Stimulated activated CD4-positive, alpha-beta T cell treated with anti-CD3 and anti-CD28 coated beads, Interleukin-12 subunit alpha, Interleukin-12 subunit beta, amount 100 ng/mL, for 24 hours (primary cell): ENCODE measurements around the gene KLK7.

Experiments
- DNase-seq, 2 experiments: peaks; one replicate each; pipeline ENCODE4 v3.0.0-alpha.2; 2020; ENCODE audit warnings: low read depth in 2 of 2

The KLK7 gene

DNA sequence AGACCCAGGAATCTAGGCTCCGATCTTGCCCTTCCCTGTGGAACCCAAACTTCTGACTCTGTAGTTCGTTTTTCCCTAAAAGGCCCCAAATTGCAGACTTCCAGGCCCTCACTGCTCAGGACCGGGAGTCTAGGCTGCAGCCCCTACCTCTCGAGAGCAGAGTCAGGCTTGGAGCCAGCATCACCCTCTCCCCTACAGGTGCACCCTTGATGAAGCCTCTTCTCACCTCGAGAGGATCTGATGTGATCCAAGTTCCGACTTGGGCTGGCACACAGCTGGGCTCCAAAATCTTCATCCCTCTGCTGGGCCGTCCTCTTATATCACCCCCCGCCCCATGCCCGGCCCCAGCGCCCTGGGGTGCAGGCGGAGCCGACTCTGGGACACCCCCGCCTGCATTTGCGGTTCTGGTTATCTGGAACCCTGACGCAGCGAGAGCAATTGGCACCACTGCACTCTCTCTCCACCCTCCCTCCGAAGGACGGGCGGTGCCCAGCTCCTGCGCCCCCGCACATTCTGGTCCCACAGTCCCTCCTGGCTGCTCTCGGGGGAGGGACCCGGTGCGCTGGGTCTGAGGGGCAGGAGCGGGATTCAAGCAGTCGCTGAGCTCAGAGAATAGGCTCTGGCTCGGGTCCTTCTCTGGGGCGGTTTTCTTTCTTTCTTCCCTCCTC is at the start of gene KLK7:
Gene KLK7, minus strand, starts transcription at position 293 of the 668 bp plus-strand sequence. CDS start 1,518 bp downstream, outside the sequence.
- DNase-seq, result no peak

DNA sequence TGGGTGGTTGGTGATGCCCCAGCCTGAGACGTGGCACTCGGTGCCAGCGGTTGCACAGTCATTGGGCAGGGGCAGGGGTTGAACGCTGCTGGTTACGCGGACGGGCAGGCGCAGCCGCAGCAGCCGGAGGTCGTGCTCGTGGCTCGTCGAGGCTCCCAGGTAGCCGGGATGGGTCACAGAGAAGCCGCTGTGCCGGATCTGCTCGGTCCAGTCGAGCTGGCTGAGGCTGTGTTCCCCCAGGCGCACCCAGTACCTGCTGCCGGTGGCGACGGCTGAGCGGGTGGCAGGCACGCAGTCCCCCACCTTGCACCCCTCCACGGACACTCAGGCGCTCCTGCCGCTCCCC is 48.1 kb upstream of the KLK7 start:
- no peak for DNase-seq

DNA sequence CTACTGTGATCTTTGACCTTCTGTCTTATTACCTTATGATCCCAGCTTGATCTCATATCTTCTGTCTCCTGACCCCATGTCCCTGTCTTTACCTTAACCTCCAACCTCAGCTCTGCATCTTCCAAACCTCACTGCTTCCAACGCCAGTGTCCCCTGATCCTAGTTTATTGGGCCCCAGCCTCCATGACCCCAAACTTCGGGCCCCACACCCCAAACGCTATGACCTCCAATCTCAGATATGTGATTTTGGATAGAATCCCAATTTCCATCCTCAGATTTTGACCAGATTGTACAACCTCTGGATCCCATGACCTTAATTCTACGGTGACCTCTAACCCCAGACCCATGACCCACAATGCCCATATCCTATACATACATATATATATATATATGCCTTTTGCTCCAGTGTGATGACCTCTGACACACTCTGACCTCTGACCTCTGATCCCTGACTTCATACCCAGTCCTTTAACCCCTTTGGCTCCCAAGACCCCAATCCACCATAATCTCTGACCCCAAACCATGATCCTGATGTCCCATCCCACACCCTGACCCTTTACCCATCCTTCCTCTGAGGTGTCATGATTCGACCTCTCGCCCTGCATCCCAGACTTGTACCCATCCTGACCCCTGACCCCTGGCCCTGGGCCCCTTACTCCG is 47.6 kb upstream of the KLK7 start:
- DNase-seq, result no peak

DNA sequence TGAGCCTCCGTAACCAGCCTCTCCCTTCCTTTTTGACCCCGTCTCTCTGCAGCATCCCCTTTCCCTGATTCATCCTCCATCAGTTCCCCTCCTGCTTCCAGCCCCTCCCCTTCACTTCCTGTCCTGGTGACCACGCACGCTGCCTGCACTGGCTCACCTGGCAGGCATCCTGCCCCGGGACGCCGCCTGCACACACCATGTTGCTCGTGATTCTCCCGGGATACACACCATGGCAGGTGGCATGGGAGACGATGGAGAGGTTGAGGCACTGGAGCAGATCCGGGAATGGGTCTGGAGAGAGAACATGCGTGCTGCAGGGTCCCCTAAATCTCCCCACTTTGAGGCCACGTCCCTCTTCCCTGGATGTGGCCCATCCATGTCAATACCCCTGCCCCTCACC is 46.9 kb upstream of the KLK7 start:
- DNase-seq, result no peak

DNA sequence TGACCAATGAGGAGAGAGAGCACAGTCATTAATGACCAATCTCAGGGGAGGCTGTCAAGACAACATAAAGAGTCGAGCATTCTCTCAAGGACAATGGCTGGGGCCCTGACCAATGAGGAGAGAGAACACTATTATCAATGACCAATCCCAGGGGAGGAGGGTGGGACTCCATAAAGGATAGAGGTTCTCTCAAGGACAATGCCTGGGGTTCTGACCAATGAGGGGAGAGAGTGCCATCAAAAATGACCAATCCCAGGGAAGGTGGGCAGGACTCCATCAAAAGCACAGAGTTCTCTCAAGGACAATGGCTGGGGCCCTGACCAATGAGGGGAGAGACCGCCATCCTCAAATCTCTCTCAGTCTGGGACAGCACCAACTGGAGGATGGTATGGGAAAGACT is 46.0 kb upstream of the KLK7 start:
- no peak for DNase-seq

DNA sequence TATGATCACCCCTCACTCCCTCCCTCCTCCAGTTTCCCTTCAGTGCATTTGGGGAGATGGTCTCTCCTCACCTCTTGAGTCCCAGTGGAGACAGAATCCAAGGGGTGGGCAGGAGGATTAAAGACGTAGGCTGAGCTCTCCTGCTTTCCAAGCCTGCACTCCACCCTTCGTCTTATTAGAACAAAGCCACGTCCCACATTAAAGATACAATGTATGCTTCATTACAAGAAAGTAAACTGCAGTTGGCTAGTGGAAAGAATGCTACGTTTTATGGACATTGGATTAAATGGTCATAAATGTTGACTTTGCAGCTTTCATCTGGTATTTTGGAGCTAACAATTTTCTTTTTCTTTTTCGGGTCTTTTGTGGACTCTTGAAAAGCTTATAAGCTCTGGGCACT is 44.2 kb upstream of the KLK7 start:
- no peak for DNase-seq

DNA sequence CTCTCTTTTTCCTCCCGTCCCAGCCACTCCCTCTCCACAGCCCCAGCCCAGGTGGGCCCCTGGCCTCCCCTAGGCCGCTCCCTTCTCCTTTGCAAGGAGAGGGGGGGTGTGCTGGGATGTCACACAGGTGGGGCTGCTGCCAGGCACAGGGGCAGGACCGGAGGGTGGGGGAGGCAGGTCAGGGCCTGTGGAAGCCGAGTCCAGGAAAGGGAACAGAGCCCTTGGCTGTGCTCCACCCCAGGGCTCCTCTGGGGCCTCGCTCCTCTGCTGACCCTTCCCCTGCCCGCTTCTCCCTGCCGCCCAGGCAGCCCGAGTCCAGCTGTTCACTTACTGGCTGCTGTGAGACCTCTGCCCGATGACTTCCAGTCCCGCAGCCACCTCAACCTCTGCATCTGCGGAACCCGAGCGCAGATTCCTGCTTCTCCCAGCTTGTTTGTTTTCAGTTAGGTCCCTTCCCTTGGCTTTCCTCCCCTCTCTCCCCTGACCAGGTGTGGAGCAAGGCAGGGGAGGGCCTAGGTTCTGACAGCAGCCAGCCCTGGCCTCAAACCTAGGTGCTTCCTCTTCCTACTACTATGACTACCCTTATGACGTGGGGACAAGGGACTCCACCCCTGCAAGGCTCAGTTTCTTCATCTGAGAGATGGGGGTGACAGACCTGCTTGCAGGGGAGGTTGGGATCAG is 43.5 kb upstream of the KLK7 start:
- DNase-seq, result no peak

DNA sequence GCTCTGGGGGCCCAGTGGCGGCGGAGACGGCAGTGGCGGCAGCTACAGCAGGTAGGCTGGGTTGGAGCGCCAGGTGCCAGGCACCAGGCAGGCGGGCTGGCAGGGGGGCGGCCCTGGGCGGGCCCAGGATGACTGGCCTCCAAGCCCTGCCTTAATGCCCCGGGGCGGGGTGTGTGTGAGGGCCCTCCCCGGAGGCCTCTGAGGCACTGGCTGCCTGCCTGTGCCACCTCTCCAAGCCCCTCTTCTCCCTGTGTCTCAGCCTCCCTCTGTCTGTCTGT is 42.8 kb upstream of the KLK7 start, which contains the start of gene KLK11:
Gene KLK11, minus strand, starts transcription at position 63 of the 278 bp plus-strand sequence. CDS start 985 bp downstream, outside the sequence.
- DNase-seq, result no peak

DNA sequence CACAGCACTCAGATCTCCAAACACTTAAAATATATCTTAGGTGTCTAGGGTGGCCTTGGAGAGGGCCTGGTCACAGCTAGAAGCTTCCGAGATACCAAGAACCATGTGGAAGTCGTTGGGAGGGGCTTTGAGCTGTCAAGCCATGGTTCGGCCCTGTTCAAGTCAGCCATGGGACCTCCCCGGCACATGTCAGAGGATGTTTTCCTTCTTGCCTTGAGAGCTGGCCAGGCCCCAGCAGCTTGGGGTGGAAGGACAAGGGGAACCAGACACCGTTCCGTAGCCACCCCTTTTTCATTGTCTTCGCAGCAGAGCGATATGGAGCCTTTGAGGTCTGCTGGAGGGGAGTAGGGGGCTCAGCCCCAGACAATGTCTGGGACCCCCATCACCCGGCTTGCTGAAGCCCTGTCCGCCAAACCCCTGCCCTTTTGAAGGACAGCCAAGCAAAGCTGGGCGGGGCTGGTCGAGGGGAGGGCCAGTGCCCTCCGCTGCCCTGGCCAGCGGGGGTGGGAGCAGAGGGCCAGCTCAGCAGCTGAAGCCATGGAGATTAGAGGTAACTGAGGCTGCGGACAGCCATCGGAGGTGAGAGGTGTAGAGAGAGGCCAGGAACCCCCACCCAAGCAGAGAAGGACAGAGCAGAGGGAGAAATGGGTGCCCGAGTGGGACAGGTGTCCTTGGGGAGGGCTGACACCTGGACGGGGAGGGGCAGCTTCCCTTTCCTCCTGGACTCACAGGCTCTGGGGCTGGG is 42.3 kb upstream of the KLK7 start:
- no peak for DNase-seq

DNA sequence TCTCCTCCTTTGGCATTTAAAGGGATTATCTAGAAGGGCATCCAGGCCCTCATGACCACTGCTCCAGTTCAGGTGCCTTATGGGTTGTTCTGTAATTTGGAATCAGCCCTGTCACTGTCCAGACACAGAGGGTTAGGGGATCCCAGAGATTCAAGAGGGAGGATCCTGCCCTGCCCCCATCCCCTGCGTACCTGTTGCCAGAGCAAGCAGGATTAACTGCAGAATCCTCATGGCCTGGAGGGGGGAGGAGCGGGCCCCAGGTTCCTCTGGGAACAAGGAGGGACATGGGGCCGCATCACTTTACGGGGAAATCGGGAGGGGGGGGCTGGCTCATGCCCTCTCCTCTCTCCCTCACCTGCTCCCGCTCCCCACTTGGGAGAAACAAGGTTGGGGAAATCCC is 41.7 kb upstream of the KLK7 start:
- DNase-seq, result no peak

DNA sequence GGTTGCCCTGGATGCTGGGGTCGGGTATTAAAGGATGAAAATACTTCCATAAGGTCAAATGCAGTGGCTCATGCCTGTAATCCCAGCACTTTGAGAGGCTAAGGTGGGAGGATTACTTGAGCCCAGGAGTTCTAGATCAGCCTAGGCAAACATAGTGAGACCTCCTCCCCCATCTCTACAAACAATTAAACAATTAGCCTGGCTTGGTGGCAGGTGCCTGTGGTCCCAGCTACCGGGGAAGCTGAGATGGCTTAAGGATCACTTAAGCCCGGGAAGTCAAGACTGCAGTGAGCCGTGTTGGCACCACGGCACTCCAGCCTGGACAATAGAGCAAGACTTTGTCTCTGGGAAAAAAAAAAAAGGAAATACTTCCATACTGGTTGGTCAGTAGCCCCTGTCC is 41.2 kb upstream of the KLK7 start:
- no peak for DNase-seq

DNA sequence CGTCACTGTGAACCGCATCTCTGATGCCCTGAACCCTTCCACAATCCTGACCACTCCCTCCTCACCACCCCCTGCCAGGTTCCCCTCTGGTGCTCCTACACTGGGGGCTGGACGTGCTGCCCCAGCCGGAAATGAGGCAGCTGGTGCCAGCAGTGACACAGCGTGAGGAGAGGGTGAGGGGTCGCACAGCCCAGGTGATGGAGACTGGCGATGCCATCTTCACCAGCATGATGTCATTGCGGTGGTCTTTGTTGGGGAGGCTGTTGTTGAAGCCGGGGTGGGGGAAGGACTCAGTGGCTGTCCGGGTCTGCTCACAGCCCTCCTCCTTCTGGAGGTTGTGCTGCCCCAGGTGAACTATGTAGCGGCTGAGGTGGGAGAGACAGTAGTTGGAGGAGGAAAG is 40.2 kb upstream of the KLK7 start:
- DNase-seq, result no peak

DNA sequence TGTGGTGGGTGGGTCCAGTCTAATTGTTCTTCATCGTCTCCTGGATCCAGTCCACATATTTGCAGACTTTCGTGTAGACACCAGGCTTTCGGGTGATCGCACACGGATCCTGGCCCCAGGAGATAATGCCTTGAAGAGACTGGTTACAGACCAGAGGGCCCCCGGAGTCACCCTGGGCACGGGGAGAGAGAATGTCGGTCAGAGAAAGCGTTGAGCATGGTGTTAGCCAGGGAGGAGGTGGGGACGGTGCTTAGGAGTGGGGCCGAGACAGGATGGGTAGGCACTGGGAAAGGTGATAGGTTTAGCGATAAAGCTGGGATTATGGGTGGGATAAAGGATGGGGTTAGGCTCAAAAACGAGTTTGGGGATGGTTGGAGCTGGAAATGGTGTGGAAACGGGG is 38.8 kb upstream of the KLK7 start:
- no peak for DNase-seq

DNA sequence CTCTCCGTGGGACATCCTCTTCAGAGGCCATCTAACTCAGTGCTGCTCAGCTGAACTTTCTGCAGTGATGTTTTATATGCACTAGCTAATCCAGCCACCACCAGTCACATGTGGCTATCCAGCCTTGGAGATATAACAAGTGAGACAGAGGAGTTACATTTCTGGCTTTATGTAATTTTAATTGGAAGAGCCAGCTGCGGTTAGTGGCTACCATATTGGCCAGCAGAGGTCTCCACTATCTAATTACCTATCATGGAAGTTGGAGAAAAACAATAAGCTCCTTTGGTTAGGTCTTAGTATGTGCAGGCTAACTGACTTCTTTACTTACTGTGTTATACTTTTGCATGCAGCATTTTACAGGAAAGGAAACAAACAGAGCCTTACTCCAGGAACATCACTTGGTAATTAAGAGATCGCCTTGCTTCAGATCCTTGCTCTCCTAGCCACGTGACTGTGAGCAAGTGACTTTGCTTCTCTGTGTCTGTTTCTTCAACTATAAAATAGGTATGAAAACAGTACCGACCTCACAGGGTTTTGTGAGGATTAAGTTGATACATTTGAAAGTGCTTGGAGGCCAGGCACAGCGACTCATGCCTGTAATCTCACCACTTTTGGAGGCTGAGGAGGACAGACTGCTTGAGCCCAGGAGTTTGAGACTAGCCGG is 37.4 kb upstream of the KLK7 start:
- no peak for DNase-seq

DNA sequence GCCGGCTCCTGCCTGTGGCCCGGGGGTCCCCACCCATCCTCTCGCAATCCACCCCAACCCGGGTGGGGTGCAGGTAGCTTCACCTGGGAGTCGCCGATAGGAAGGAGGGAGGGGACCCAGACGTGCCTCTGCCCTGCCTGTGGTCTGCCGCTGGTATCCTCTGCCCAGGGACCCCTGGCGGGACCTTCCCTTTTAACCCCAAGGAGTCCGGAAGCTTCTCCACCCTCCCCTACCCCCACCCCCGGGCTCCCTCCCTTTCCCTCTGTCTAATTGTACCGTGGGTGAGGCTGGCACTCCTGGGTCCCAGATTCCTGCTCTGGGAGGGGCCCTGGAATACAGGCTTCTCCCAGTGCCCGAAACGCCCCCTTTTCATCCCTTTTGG is 35.8 kb upstream of the KLK7 start, which contains the start of gene KLK10:
Gene KLK10, minus strand, starts transcription at position 166 of the 382 bp plus-strand sequence. CDS start 579 bp downstream, outside the sequence.
- DNase-seq, result no peak

DNA sequence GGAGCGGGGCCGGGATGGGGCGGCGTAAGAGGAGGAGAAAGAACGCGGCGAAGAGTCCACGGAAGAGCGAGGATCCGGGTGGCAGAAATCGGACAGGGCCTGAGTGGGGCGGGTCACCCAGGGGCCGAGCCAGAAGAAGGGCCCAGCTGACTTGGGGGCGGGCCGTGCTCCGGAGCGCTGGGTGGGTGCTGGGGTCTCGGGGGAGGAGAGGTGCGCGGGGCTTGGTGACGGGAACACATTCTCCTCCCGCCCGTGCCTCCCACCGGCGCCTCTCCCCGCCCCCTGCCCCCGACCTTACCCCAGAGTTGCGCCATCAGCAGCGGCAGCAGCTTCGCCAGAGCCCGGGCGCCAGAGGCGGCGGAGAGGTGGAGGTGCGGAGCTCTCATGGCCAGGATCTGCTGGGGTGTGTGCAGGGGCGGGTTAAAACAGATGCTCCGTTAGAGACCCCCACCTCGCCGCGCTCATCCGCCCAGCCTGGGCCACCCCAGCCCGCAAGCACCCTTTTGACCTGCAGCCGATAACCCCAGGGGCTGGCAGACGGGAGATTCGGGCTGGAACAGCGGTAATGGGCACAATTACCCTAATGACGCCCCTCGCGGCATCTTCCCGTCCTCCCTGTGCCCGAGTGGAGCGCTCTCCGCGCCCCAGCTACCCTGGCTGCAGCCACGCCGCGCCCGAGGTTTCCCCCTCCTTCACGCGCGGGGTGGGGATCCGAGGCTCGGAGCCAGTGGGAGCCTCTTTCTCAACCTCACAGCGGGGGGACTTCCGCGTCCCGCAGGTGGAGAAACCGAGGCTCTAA is 35.2 kb upstream of the KLK7 start:
- no peak for DNase-seq

DNA sequence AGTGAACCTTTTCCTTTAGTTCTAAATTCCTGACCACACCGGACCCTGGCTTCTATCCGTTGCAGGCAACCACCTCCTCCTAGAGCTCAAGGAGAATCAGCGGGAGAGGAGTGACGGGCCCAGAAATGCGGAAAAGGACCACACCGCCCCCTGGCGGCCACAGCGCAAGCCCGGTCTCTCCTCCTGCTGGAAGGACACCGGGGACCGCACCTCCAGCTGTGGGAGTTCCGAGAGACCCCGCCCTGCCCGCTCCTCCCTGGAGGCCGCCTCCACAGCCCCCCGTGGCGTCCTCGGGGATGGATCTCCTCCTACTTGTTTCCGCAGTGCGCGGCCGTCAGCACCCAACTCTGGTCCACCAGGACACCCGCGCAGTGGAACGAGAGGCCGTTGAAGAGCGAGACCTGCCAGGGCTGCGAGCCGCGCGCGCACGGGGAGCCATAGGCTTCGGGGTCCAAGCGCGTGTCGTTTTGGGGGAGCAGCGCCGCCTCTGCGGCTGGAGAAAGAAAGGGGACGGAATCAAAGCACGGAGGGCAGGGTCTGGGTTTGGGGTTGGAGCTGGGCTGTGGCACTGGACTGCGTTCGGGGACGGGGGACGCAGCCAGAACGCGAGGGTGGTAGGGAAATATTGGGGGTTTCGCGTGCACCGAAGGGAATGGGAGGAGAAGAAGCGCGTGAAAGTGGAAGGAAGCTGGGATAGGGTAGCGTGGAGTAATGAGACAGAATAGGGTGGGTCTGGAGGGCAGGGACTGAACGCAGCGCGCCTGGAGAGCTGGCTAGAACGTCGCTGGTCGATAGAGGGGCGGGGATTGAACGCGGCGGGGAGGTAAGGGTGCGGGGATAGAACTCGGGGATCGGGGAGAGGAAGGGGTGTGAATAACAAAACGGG is 33.3 kb upstream of the KLK7 start:
- peak; percentile 40 to 70 for DNase-seq

DNA sequence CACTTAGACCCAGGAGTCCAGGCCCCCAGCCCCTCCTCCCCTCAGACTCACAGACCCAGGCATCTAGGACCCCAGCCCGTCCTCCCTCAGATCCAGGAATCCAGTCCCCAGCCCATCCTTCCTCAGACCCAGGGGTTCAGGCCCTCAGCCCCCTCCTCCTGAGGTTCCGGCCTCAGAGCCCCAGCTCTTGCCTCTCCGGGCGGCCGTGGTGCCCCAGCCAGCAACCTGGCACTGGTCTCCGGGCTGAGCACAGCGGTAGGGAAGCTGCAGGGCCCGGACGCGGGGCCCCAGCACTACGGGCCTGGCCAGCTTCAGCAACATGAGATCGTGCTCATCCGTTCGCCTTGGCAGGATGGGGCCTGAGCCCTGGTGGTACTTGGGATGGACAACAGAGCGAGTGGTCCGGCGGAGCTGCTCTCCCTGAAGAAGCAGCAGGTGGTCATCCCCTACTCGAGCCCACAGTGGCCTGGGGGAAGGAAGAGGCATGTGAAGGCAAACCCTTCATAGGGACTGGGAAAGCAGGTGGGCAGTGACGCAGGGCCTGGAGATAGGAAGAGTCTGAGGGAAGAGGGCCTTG is 32.1 kb upstream of the KLK7 start:
- DNase-seq, result no peak

DNA sequence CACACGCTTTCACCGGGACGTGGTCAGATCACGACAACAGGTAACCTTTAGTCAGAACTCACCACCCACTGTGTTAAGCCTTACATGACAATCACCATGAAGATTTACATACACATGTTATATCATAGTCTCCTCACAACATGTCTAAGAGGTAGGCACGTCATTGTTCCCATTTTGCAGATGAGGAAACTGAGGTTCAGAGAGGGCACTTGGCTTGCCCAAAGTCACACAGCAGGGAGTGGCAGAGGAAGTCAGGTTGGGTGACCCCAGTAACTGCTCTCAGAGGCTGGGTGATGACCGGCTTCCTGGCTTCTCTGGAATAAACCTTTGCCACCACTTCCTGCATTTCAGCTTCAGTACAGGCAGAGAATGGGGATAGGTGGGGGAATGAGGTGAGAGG is 30.5 kb upstream of the KLK7 start:
- DNase-seq, result no peak

DNA sequence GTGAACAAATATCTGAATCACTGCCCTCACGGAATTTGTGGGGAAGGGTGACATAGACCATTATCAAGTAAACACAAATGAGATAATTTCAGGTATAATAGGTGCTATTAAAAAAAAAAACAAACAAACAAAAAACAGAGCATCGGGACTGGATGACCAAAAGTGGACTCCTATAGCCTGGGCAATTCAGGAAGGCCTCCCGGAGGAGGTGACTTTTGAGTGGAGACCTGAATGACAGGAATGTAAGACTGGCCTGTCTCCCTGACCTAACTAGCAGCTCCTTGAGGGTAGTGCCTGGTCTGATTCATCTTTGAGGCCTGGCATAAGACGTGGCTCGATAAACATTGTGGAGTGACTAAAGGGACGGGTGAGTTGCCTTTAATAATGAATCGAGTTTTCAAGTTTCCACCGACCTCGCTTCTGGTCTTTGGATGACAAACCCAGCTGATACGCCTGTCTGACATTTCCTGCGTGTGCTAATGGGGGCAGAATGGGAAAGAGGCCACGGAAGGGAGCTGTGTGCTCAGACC is 29.0 kb upstream of the KLK7 start:
- DNase-seq, result no peak
